CD14-positive monocyte (primary cell): Measurements from ENCODE around the gene VSTM4. TPM values are rescaled to one million over a fixed set of nuclear protein-coding genes. Genes with fewer than 3 reads are reported as not detected.

Experiments used
- DNase-seq, 3 donors: peaks; one replicate each; pipeline ENCODE4 v3.0.0-alpha.2; 2011 to 2022
- H2AFZ ChIP-seq: 2 replicates; pipeline ENCODE4 v1.6.0; 2012; ENCODE audit warnings: mild to moderate bottlenecking, low read depth, low read length, inconsistent platforms; ENCODE audit not compliant: insufficient read depth, poor library complexity, severe bottlenecking
- H3K27ac ChIP-seq, 2 donors: 1 replicate in 1 of 2; 2 replicates in 1 of 2; pipeline ENCODE4 v1.5.1; 2012 to 2013; ENCODE audit warnings: low read length in 2 of 2, control low read depth in 1 of 2, inconsistent platforms in 1 of 2, low read depth in 1 of 2, mild to moderate bottlenecking in 1 of 2
- H3K27me3 ChIP-seq, 2 donors: one replicate each; pipeline versions ENCODE4 v1.6.0 to v1.6.1; 2011 to 2013; ENCODE audit warnings: low read length in 2 of 2; ENCODE audit not compliant: control insufficient read depth in 2 of 2, insufficient read depth in 2 of 2
- H3K36me3 ChIP-seq, 2 donors: replicated peaks in 1 of 2; 1 replicate in 1 of 2; 2 replicates in 1 of 2; pipeline versions ENCODE4 v1.5.1 to v1.6.1; 2012 to 2013; ENCODE audit warnings: low read length in 2 of 2, control low read depth in 1 of 2, inconsistent platforms in 1 of 2, mild to moderate bottlenecking in 1 of 2; ENCODE audit not compliant: insufficient read depth in 2 of 2, control insufficient read depth in 1 of 2
- H3K4me1 ChIP-seq, 2 donors: 1 replicate in 1 of 2; 2 replicates in 1 of 2; pipeline versions ENCODE4 v1.5.1 to v1.6.1; 2012 to 2013; ENCODE audit warnings: low read length in 2 of 2, control low read depth in 1 of 2, inconsistent platforms in 1 of 2, mild to moderate bottlenecking in 1 of 2, moderate library complexity in 1 of 2; ENCODE audit not compliant: insufficient read depth in 2 of 2, control insufficient read depth in 1 of 2
- H3K4me2 ChIP-seq: replicated peaks from 2 replicates; pipeline ENCODE3; 2012; ENCODE audit warnings: low read length, moderate library complexity, mild to moderate bottlenecking; ENCODE audit not compliant: poor library complexity, severe bottlenecking; ENCODE audit errors: extremely low read depth
- H3K4me3 ChIP-seq, 3 experiments: fragments of 200-600 bp in 1 of 3; sonication (generic) in 1 of 3; replicated peaks in 1 of 3; 1 replicate in 2 of 3; 2 replicates in 1 of 3; pipeline ENCODE4 v1.5.1; 2011 to 2013; ENCODE audit warnings: low read length in 3 of 3, mild to moderate bottlenecking in 3 of 3, control low read depth in 2 of 3, low read depth in 2 of 3, inconsistent platforms in 1 of 3, moderate library complexity in 1 of 3
- H3K79me2 ChIP-seq: 2 replicates; pipeline ENCODE4 v1.6.0; 2012; ENCODE audit warnings: mild to moderate bottlenecking, control low read depth, inconsistent platforms, low read length, moderate library complexity; ENCODE audit not compliant: insufficient read depth
- H3K9ac ChIP-seq: 2 replicates; pipeline ENCODE4 v1.6.0; 2017; ENCODE audit warnings: low read length, mild to moderate bottlenecking; ENCODE audit not compliant: insufficient read depth, poor library complexity, severe bottlenecking
- H3K9me3 ChIP-seq, 2 donors: replicated peaks in 1 of 2; 1 replicate in 1 of 2; 2 replicates in 1 of 2; pipeline versions ENCODE4 v1.5.1 to v1.6.1; 2012 to 2013; ENCODE audit warnings: low read length in 2 of 2, control low read depth in 1 of 2; ENCODE audit not compliant: control insufficient read depth in 1 of 2, insufficient read depth in 1 of 2
- H4K20me1 ChIP-seq: 2 replicates; pipeline ENCODE4 v1.6.0; 2012; ENCODE audit warnings: mild to moderate bottlenecking, low read length, control low read depth, moderate library complexity; ENCODE audit not compliant: insufficient read depth
- H3K27ac Mint-ChIP-seq, 7 donors: one replicate each; pipeline ENCODE4 v1.8.0; 2020; ENCODE audit warnings: mild to moderate bottlenecking in 7 of 7, mixed read lengths in 7 of 7, moderate library complexity in 6 of 7, inconsistent platforms in 2 of 7
- H3K27me3 Mint-ChIP-seq, 3 donors: one replicate each; pipeline ENCODE4 v1.8.0; 2021 to 2022; ENCODE audit warnings: low read depth in 3 of 3, mild to moderate bottlenecking in 3 of 3, mixed read lengths in 3 of 3, moderate library complexity in 3 of 3, inconsistent platforms in 1 of 3
- H3K36me3 Mint-ChIP-seq, 2 donors: one replicate each; pipeline ENCODE4 v1.8.0; 2020; ENCODE audit warnings: mixed read lengths in 2 of 2, inconsistent platforms in 1 of 2, mild to moderate bottlenecking in 1 of 2
- H3K4me1 Mint-ChIP-seq: one replicate; pipeline ENCODE4 v1.8.0; 2020; ENCODE audit warnings: mild to moderate bottlenecking, mixed read lengths
- H3K4me3 Mint-ChIP-seq, 2 donors: one replicate each; pipeline ENCODE4 v1.8.0; 2020; ENCODE audit warnings: mild to moderate bottlenecking in 2 of 2, mixed read lengths in 2 of 2, moderate library complexity in 1 of 2
- H3K9me3 Mint-ChIP-seq, 7 donors: one replicate each; pipeline ENCODE4 v1.8.0; 2020 to 2022; ENCODE audit warnings: mixed read lengths in 7 of 7, mild to moderate bottlenecking in 6 of 7, moderate library complexity in 6 of 7, inconsistent platforms in 2 of 7
- CTCF ChIP-seq: fragments of 200-600 bp; IDR thresholded peaks from one replicate; pipeline ENCODE4 v1.8.0; 2022; ENCODE audit warnings: antibody characterized with exemption, mild to moderate bottlenecking
- WGBS: methylation state at CpG from one replicate; pipeline ENCODE4 v1.1.5; 2013; ENCODE audit warnings: missing lambda C conversion rate; ENCODE audit not compliant: insufficient coverage; 5-methylcytosine and 5-hydroxymethylcytosine counted together
- intact Hi-C, 2 donors: fragments of 100-400 bp; cut with micrococcal nuclease; formaldehyde crosslinking; loops; one replicate each; pipeline versions ENCODE4 v1.15.0 to v1.15.1; 2023
- polyA plus RNA-seq, 3 donors: library from polyadenylated mRNA; depleted of rRNA in 1 of 3; unstranded in 2 of 3; stranded (reverse) in 1 of 3; fragments of 300-500 nt in 2 of 3; fragments of >200 nt in 1 of 3; fragmentation: Illumina TruSeq in 2 of 3; gene quantifications; 1 replicate in 2 of 3; 2 replicates in 1 of 3; pipeline ENCODE4 v1.2.3, GENCODE V29; 2012 to 2021

Gene VSTM4
- polyA plus RNA-seq, 3 donors = not detected

- no peak overlapping the region for H3K27ac ChIP-seq
- H3K27me3 ChIP-seq = no peaks in the 10 kb centered on the region
- no peaks in the 10 kb centered on the region for H3K9me3 ChIP-seq
- H3K27me3 Mint-ChIP-seq = peaks cover 0 to 2% (median 2%) of the 10 kb centered on the region in 3 donors
- H3K27ac Mint-ChIP-seq = no peak overlapping the region
- H3K9me3 Mint-ChIP-seq = no peaks in the 10 kb centered on the region
- DNase-seq = no peak
- H3K4me1 Mint-ChIP-seq = no peaks in the 10 kb centered on the region
- H3K36me3 ChIP-seq = no peaks in the 10 kb centered on the region
- no peak overlapping the region for H2AFZ ChIP-seq
- 100% methylated on average over 2 of the region's 3 CpGs for WGBS
- no peaks in the 10 kb centered on the region for H3K79me2 ChIP-seq
- no peak for TF ChIP-seq CTCF
- H3K9ac ChIP-seq = no peak overlapping the region
- H4K20me1 ChIP-seq = no peaks in the 10 kb centered on the region
- H3K4me2 ChIP-seq = no peak overlapping the region
- no peaks in the 10 kb centered on the region for H3K4me1 ChIP-seq
- no peak overlapping the region for H3K4me3 ChIP-seq
- H3K36me3 Mint-ChIP-seq = no peaks in the 10 kb centered on the region
- intact Hi-C loops = no loop called here
- H3K4me3 Mint-ChIP-seq = no peak overlapping the region
Measured at GRCh38 chr10:48996329-48996728, 119.0 kb downstream of the VSTM4 start.

- Mint-ChIP-seq H3K4me3 (no peak overlapping the region), H3K27ac (no peak overlapping the region), H3K9me3 (no peaks in the 10 kb centered on the region), H3K27me3 (peaks cover 0 to 2% (median 0%) of the 10 kb centered on the region in 3 donors), H3K36me3 (no peaks in the 10 kb centered on the region), H3K4me1 (no peaks in the 10 kb centered on the region)
- H3K4me3 ChIP-seq = no peak overlapping the region
- no peak overlapping the region for H2AFZ ChIP-seq
- TF ChIP-seq CTCF = no peak
- no peak overlapping the region for H3K9ac ChIP-seq
- no peaks in the 10 kb centered on the region for H3K79me2 ChIP-seq
- no peak overlapping the region for H3K4me2 ChIP-seq
- H3K9me3 ChIP-seq = no peaks in the 10 kb centered on the region
- H3K27ac ChIP-seq = no peak overlapping the region
- no peaks in the 10 kb centered on the region for H3K4me1 ChIP-seq
- H3K27me3 ChIP-seq = no peaks in the 10 kb centered on the region
- no peaks in the 10 kb centered on the region for H3K36me3 ChIP-seq
- WGBS = 100% methylated on average over 3 of the region's 5 CpGs
- intact Hi-C loops = no loop called here
- DNase-seq = no peak
- H4K20me1 ChIP-seq = no peaks in the 10 kb centered on the region
Measured at GRCh38 chr10:48993627-48994026, 121.7 kb downstream of the VSTM4 start.
